Measurements from ENCODE around the gene GUCD1.

DNA sequence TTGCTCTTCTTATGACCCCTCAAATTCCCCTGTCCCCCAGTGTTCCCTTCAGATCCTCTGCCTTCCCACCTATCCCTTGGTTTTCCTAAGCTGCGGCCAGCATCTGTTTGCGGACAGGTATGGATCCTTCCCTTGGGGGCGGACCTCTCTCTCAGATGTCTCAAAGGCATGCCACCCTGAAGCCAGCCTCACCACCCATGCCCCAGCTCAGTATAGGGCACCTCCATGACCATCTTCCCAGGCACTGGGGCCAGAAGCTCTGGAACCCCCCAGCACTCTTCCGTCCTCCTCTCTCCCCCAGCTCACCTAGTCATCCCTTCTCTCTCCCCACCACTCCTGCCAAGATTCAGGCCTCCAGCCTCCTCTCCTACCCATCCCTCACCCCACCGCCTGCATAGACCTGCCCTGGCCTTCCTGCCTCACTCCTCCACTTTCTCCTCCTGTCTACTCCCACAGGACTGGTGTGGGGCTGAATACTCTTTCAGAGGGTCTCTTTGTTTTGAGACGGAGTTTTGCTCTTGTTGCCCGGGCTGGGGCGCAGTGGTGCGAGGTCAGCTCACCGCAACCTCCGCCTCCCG lies 35.7 kb upstream of the GUCD1 start:
- TF ChIP-seq, protein P1, sequence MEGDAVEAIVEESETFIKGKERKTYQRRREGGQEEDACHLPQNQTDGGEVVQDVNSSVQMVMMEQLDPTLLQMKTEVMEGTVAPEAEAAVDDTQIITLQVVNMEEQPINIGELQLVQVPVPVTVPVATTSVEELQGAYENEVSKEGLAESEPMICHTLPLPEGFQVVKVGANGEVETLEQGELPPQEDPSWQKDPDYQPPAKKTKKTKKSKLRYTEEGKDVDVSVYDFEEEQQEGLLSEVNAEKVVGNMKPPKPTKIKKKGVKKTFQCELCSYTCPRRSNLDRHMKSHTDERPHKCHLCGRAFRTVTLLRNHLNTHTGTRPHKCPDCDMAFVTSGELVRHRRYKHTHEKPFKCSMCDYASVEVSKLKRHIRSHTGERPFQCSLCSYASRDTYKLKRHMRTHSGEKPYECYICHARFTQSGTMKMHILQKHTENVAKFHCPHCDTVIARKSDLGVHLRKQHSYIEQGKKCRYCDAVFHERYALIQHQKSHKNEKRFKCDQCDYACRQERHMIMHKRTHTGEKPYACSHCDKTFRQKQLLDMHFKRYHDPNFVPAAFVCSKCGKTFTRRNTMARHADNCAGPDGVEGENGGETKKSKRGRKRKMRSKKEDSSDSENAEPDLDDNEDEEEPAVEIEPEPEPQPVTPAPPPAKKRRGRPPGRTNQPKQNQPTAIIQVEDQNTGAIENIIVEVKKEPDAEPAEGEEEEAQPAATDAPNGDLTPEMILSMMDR (optimal IDR thresholded peaks at IDR 0.05 in 1 of 3, IDR thresholded peaks at IDR 0.05 in 1 of 3, conservative IDR thresholded peaks at IDR 0.05 in 1 of 3; ENCODE audit: extremely low read depth in 1 of 3, insufficient read depth in 2 of 3, low read length in 3 of 3), result no peak
- no peak for TF ChIP-seq EZH2 (IDR thresholded peaks at IDR 0.05; ENCODE audit: low read length)
